ENCODE results near the gene POFUT2. TPM values are rescaled to one million over a fixed set of nuclear protein-coding genes. Genes with fewer than 3 reads are reported as not detected.

Gene POFUT2
- total RNA-seq, 1 donor from 2014 or later = 62.5 TPM

GRCh38 chr21:45305836-45306235, 18.1 kb upstream of the POFUT2 start:
- Mint-ChIP-seq H3K27me3 (ENCODE audit: low read depth) (no peaks in the 10 kb centered on the region), H3K9me3 (no peaks in the 10 kb centered on the region)
- DNase-seq (ENCODE audit: low spot score in 2 of 2, unreplicated experiment in 2 of 2) = no peak

GRCh38 chr21:45304945-45305344, 17.2 kb upstream of the POFUT2 start:
- Mint-ChIP-seq H3K27me3 (ENCODE audit: low read depth) (no peaks in the 10 kb centered on the region), H3K9me3 (no peaks in the 10 kb centered on the region), H3K36me3 (no peaks in the 10 kb centered on the region), H3K27ac (no peak overlapping the region), H3K4me1 (peaks cover 25% of the 10 kb centered on the region), H3K4me3 (no peak overlapping the region)
- TF ChIP-seq CTCF (IDR thresholded peaks at IDR 0.05; ENCODE audit: unreplicated experiment) = no peak
- no peak for DNase-seq (ENCODE audit: low spot score in 2 of 2, unreplicated experiment in 2 of 2)

More at GRCh38 chr21:45305836-45306235, 18.1 kb upstream of the POFUT2 start:
- H3K27ac Mint-ChIP-seq = no peak overlapping the region
- no peak for TF ChIP-seq CTCF (IDR thresholded peaks at IDR 0.05; ENCODE audit: unreplicated experiment)
- H3K36me3 Mint-ChIP-seq = no peaks in the 10 kb centered on the region
- peaks cover 18% of the 10 kb centered on the region for H3K4me1 Mint-ChIP-seq
- no peak overlapping the region for H3K4me3 Mint-ChIP-seq

- Mint-ChIP-seq H3K9me3 (no peaks in the 10 kb centered on the region), H3K36me3 (no peaks in the 10 kb centered on the region), H3K27ac (no peak overlapping the region), H3K4me3 (no peak overlapping the region), H3K27me3 (ENCODE audit: low read depth) (no peaks in the 10 kb centered on the region), H3K4me1 (peaks cover 30% of the 10 kb centered on the region)
- no peak for DNase-seq (ENCODE audit: low spot score in 2 of 2, unreplicated experiment in 2 of 2)
- TF ChIP-seq CTCF (IDR thresholded peaks at IDR 0.05; ENCODE audit: unreplicated experiment) = no peak
These were observed 16.8 kb upstream of the POFUT2 start for GRCh38 chr21:45304476-45304830.

GRCh38 chr21:45303751-45304475, 16.2 kb upstream of the POFUT2 start:
- DNase-seq (ENCODE audit: low spot score in 2 of 2, unreplicated experiment in 2 of 2) = no peak
- H3K4me3 Mint-ChIP-seq = no peak overlapping the region
- TF ChIP-seq CTCF (IDR thresholded peaks at IDR 0.05; ENCODE audit: unreplicated experiment) = no peak
- no peaks in the 10 kb centered on the region for H3K27me3 Mint-ChIP-seq (ENCODE audit: low read depth)
- no peaks in the 10 kb centered on the region for H3K36me3 Mint-ChIP-seq
- no peaks in the 10 kb centered on the region for H3K9me3 Mint-ChIP-seq
- no peak overlapping the region for H3K27ac Mint-ChIP-seq
- H3K4me1 Mint-ChIP-seq = peaks cover 28% of the 10 kb centered on the region

- H3K4me3 Mint-ChIP-seq = no peak overlapping the region
- no peak for TF ChIP-seq CTCF (IDR thresholded peaks at IDR 0.05; ENCODE audit: unreplicated experiment)
- H3K27me3 Mint-ChIP-seq (ENCODE audit: low read depth) = no peaks in the 10 kb centered on the region
- no peak overlapping the region for H3K27ac Mint-ChIP-seq
- no peaks in the 10 kb centered on the region for H3K36me3 Mint-ChIP-seq
- no peaks in the 10 kb centered on the region for H3K9me3 Mint-ChIP-seq
- no peak for DNase-seq (ENCODE audit: low spot score in 2 of 2, unreplicated experiment in 2 of 2)
- peaks cover 27% of the 10 kb centered on the region for H3K4me1 Mint-ChIP-seq
These were observed 15.5 kb upstream of the POFUT2 start for GRCh38 chr21:45303091-45303615.
